ENCODE data around the gene FDX2.
"Not testable (repeated sequence)": the region's sequence is repeated elsewhere in the genome, so short reads cannot be mapped to it uniquely, and the experiment has no call there.

The FDX2 gene

GRCh38 chr19:10283301-10284064 is 32.3 kb downstream of the FDX2 start:
- no peak for DNase-seq

GRCh38 chr19:10282043-10282442 is 33.8 kb downstream of the FDX2 start:
- DNase-seq, result not testable (repeated sequence)

DNA sequence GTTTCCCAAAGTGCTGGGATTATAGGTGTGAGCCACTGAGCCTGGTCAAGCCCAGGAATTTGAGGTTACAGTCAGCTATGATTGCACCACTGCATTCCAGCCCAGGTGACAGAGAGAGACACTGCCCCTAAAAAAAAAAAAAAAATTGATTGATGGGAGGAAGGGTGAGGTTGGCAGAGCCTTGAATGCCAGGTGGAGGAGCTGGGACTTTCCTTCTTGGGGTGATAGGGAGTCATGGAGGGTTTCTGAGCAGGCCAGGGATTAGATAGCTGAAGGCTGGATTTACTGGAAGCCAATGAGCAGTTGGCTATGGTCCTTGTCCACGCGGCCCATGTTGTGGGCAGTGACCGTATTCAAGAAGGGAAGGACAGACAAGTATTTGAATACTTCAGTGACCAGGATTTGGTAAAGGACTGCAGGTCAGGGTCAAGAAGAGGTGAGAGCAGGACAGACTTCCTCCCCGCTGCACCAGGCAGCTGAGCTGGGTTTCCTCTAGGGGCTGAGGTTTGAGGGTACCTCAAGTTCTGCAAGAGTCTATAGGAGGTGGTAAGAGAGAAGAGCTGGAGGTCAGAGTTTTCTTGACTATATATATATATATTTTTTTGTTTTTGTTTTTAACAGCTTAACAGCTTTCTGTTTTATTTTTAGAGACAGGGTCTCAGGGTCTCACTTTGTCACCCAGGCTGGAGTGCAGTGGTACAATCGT is 35.9 kb downstream of the FDX2 start:
- no peak for DNase-seq

GRCh38 chr19:10278935-10279334 is 36.9 kb downstream of the FDX2 start:
- DNase-seq, result no peak

DNA sequence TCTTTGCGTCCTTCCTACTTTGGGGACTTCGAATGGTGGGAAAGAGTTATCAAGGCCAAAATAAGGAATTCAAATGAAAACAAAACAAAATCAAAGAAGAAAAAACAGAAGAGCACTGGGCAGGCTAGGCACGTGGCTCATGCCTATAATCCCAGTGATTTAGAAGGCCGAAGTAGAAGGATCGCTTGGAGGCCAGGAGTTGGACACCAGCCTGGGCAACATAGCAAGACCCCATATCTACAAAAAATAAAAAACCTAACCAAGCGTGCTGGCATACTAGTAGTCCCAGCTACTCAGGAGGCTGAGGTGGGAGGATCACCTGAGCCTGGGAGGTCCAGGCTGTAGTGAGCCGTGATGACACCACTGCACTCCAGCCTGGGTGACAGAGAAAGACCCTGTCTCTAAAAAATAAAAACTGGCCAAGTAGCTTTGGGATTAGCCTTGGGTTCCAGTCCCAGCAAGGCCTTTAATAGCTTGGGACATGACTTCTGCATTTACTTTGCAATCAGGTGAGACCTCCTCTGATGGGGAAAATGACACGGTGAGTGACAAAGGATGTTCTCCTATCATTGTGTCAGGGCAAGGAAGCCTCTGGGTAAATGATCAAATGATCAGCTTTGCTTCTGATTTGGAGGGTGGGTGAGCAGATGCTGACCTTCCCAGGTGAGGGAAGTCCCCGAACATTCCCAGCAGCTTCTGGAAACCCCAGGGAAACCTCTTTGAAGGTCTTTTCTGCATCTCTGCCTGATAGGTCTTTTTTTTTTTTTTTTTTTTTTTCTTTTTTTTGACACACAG is 37.8 kb downstream of the FDX2 start:
- DNase-seq, result no peak

DNA sequence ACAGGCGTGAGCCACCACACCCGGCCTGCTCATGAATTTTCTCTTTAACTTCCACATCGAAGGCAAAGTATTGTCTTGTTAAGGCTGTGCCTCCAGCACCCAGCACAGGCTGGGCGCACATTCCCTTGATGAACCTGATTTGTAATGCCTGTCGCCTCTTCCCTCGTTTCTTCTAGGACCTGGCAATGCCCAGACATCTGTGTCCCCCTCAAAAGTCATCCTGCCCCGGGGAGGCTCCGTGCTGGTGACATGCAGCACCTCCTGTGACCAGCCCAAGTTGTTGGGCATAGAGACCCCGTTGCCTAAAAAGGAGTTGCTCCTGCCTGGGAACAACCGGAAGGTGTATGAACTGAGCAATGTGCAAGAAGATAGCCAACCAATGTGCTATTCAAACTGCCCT is 41.2 kb downstream of the FDX2 start:
- no peak for DNase-seq

DNA sequence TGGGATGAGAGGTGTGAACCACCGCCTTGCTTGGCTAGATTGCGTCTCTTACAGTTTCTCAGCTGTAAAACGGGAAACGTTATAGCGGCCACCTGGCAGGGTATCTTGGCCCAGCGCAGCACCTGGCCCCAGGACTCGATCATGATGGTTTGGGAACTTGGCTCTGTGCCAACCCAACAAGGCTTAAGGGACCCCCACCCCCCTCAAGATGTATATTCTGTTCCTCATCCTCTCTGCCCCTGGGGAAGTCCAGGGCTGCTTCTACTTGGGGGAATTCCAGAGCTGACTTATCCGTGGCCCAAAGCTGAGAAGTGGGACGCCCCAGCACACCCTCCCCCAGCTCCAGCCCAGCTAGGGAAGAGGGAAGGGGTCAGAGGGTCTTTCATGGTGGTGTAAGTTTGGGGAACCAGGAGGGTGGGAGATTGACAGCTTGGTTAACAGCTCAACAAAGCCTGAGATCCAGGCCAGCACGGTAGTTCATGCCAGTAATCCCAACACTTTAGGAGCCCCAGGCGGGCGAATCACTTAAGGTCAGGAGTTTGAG is 44.2 kb downstream of the FDX2 start:
- no peak for DNase-seq

GRCh38 chr19:10270616-10271394 is 45.0 kb downstream of the FDX2 start, which contains the start of gene ICAM1:
Gene ICAM1, plus strand, starts transcription at chr19:10271120. Its CDS starts 40 bp downstream, at chr19:10271160.
- peak; percentile 5 for DNase-seq

DNA sequence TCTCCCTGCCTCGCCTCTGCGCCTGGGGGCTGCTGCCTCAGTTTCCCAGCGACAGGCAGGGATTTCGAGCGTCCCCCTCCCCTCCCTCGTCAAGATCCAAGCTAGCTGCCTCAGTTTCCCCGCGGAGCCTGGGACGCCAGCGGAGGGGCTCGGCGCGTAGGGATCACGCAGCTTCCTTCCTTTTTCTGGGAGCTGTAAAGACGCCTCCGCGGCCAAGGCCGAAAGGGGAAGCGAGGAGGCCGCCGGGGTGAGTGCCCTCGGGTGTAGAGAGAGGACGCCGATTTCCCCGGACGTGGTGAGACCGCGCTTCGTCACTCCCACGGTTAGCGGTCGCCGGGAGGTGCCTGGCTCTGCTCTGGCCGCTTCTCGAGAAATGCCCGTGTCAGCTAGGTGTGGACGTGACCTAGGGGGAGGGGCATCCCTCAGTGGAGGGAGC is 45.6 kb downstream of the FDX2 start:
- no peak for DNase-seq

GRCh38 chr19:10269333-10270179 is 46.3 kb downstream of the FDX2 start:
- peak; percentile 22 for DNase-seq

DNA sequence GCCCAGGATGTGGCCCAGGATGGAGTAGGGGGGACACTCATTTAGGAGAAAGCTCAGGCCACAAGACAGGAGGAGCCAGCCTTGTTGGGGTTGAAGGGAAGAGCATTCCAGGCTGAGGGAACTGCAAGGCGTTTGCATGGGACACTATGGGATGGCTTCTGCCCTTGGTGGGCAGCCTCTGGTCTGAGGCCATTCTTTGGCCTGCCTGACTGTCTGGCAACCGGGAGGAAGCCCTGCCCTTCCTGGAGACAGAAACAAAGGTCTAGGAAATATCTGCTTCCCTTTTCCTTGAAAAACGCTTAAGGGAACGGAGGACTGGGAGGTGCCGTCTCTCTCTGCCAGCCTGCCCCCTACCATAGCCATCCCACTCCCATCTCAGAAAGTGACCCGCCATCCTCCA is 47.7 kb downstream of the FDX2 start:
- DNase-seq, result no peak

- no peak for DNase-seq
These were observed 49.1 kb downstream of the FDX2 start for GRCh38 chr19:10266706-10267105.

DNA sequence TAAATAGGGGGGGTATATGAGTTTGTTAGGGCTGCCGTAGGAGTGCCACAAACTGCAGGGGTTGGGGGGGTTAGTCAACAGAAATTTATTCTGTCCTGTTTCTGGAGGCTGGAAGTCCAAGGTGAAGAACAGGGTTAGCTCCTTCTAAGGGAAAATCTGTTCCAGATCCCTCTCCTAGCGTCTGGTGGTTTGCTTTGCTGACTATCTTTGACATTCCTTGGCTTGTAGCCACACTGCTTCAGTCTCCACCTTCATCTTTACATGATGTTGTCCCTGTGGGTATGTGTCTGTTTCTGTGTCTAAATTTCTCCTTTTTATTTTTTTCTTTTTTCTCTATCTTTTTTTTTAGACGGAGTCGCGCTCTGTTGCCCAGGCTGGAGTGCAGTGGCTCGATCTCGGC is 53.0 kb downstream of the FDX2 start:
- no peak for DNase-seq

DNA sequence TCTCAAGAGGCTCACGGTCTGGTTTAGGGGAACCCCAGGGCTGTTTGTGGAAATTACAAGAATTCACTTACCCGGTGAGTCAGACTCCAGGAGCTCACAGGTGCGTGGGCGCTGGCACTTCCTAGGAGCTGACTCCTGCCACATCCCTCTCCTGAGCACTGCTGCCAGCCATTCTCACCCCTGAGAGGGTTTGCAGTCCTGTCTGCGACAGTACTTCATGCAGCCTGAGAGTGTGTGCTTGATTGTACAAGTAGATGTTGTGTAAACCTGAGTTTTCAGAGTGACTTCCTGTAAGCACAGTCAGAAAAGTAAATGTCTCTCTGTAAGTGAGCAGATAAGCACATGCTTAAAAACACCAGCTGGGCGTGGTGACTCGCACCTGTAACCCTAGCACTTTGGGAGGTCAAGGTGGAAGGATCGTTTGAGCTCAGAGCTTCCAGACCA is 55.7 kb downstream of the FDX2 start:
- peak; percentile 81 for DNase-seq
